NCI-H446 (cell line): ENCODE data around the gene ESRRB.
A peak's percentile ranks its signal among the peaks of the same experiment; 100 is the strongest.

Source experiments
- DNase-seq, 2 experiments: peaks; one replicate each; lab custom pipeline; 2025; lab: John Stamatoyannopoulos, UW

ESRRB gene

DNA sequence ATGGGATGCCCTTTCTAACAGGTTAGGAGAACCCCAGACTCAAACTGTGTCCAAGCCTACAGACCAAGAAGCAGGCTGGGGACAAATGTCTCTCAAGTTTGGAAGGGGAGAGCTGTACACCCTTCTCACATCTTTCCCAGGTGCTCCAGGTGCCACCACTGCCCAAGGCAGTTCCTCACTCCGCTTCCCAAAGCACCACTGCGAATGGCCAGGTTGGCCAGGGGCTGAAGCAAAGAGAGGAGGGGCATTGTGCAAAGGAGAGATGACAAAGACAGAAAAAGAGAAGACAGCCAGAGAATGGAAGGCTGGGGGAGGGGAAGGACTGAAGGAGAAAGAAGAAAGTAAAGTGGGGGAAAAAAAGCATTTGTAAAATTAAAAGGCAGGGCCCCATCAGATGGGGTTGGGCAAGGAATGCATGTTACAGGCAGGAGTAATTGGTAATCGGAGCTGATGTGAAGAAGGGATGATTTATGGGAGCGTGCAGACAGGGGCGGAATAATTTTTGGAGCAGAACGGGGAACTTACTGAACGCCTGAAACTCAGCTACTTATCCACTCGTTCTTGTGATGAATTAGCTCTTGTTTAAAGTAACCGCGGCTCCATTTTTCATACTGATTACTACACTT lies 165.8 kb downstream of the ESRRB start:
- no peak for DNase-seq

DNA sequence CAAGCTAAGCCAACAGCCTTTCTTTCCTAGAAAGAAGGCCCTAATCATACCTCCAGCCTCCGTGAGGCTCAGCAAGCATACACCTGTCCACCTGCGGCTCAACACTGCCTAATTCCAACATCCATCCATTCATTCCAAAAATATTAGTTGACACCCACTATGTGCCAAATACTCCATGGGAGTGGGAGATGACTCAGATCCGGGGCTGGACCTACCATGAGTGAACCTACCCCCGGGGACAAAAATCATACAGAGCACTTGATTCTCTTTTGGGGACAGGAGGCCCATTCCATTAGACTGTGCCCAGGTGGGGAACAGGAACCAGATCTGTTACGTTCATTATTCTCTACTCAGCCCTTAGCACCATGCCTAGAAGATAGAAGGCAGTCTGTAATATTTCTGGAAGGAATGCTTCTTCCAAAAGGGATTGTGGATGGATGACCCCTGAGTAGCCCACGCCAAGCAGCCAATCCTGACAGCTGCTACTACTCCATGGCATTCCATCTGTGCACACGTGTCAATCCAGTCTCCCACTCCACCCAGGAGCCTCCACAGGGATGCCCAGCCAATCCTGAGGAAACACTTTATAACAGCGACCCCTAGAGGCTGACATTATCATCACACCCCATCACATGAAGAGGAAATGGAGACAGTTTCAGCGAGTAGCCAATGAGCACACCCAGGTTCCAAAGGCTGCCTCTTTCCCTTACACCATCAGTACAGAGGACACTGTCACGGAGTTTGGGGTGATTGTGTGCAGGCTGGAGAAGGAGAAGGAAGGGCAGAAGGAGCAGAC lies 170.7 kb downstream of the ESRRB start:
- peak in 1 of 2 experiments; percentile 62 for DNase-seq

DNA sequence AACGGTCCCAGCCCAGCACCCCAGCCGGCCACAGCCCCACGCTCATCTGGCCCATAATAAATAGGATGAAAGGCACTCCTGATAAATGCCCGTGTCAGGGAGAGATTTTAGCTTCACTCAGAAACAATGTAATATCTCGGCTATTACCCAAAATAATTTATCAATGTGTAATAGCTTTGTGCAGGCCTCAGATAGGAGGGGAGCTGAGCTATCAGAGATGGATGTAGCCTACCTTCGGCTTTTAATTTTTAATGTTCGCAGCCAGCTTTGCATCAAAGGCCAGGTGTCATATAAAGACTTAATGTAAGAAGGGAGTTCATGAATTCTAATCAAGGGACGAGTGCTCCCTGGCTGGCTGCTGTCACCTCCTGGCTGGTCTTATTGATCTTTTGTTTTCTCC lies 171.9 kb downstream of the ESRRB start:
- DNase-seq: no peak

DNA sequence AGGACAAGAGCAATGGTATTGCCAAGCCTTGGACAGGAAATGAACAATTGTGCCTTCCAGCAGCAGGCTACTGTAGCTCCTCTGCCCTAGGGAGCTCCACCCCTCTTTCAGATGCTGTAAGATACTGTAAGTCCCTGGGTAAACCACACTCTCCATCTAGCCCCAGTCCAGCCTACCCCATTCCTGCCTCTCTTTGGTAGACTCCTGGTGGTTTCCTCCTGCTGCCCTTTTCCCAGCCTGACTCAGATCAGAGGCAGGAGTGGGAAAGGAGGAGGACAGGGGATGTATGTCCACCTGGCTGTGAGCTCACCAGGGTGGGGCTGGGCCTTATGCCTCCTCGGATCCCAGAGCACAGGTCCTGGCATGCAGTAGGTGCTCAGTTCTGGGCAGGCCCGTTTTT lies 174.6 kb downstream of the ESRRB start:
- no peak for DNase-seq

DNA sequence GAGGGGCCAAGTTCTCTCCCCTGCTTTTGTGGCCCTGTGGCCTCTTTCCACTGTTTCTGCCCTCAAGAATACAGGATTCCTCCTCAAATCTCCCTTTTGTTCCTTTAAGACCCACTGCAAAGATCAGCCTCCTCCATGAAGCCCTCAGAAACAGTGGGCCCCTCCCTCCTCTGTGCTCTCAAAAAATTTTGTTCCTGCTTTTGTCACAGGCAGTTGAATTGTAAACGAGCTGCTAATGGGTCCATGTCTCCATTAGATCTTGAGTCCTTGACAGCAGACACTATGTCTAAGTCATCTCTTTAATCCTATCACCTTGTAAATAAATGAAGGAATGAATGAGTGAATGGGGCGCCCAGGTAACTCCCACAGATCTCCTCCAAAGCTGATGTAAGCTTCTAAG lies 175.2 kb downstream of the ESRRB start:
- DNase-seq: no peak
